HG02840 (cell line): ENCODE data around the gene TRIOBP.

Experiments
- ATAC-seq: cut with Tn5 transposase; IDR thresholded peaks from one replicate; pipeline ENCODE4 v1.9.1; 2021; ENCODE audit warnings: mild to moderate bottlenecking, moderate library complexity, moderate number of reproducible peaks; ENCODE audit not compliant: unreplicated experiment, low FRiP score

The TRIOBP gene

DNA sequence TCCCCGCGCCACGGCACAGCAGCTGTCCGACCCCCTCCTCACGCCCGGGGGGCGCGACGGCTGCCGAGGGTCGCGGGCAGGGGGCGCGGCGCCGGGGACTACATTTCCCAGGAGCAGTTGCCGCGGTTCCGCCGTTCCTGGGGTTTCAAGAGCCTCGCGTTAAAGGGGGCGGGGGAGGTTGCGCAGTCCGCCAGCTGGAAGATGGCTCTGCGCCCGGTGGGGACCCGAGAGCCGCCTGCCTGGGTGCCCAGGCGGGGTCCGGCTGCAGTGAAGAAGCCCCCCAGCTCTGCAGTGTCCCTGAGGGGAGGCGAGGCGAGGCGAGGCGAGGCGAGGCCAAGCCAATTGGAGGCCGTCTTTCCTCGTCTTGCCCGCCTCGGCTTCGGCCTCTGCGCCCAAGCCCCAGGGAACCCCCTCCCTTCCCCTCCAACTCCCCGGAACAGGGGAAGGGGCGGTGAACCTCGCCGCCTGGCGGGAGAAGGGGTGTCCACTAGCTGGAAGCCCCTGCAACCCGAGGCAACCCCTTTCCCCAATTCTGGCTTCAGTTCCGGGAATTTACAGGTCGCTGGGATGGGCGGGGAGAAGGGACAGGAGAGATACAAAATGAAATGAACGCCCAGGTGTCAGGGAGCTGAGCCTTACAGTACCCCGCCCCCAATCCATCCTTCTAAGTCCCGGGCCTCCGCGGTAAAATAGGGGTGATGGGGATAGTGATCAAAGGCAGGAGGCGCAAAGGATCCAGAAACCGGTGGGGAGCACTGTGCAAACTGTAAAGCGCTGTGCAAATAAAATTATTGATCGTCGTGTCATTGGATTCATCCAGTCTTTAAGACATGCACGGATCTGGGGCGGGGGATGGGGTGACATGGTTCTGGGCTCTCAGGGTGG lies 105.7 kb downstream of the TRIOBP start:
- no peak for ATAC-seq

DNA sequence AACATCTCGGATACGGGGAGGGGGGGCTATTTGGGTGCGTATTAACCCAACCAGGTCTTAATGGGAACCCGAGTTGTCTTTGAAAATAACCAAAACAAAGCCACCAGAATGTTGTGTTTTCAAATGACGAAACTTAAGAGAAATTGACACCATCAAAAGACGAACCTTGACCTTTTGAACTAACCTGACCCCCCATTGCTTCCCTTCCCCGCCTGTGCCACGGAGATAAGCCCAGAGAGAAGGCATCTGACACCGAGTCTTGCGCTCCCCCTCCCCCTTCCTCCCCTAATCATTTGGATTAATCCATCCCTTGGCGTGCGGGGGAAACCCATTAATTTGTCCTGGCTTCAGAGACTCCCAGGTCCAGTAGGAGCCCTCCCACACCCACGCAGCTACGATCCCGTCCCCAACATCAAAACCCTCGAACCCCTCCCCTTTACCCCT lies 106.4 kb downstream of the TRIOBP start:
- ATAC-seq = no peak

DNA sequence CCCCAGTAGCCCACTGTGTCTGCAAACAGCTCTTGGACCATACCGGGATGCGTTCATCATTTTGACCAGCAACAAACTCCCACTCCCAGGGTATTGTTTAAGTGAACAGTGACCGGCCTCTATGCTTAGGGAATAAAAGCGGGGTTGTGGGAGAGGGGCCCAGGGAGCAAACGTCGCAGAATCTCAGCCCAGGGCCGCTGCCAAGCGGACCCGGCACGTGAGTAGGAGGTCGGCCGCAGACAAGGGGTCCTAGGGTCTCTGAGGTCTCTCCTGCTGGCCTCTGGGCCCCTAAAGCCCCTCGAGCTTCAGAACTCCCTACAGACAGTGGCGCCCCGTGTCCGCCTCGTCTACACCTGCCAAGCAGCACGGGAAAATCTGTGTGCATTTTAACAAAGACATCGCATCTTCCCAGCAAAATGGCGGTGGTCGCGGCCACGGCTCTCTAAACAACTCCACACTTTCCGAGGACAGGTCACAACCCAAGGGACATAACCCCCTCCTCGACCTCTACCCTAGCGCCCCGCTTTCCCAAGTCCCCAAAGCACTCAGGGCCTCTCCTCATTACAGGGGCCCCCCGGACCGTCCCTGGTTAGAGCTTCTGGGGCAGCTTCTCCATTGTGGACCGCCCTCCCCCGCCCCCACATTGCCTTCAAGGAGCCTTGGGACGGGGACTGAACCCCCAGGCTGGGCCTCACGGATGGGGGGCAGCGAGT lies 106.9 kb downstream of the TRIOBP start:
- no peak for ATAC-seq

DNA sequence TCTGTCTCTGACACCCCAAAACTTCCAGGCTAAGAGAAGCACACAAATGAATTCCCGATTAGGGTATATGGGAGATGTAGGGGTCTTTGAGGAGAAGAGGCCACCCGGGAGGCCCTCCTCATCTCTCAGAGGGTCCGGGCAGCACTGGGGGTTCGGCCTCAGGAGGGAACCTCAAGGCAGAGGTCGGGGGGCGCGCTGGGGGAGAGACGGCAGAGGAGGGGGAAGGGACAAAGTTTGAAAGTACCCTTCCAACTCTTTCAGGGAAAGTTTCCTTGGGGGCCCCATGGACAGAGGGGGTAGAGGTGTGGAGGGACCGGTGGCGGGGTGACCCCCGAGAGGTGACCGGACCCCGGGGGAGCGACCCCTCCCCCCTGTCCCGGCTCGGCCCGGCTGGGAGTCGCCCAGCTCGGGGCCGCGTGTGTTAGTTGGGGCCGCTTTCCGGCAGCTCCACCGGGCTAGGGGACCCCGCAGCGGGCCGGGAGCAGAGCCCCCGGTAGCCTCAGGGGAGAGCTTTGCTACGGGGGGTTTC lies 107.6 kb downstream of the TRIOBP start:
- ATAC-seq = no peak

DNA sequence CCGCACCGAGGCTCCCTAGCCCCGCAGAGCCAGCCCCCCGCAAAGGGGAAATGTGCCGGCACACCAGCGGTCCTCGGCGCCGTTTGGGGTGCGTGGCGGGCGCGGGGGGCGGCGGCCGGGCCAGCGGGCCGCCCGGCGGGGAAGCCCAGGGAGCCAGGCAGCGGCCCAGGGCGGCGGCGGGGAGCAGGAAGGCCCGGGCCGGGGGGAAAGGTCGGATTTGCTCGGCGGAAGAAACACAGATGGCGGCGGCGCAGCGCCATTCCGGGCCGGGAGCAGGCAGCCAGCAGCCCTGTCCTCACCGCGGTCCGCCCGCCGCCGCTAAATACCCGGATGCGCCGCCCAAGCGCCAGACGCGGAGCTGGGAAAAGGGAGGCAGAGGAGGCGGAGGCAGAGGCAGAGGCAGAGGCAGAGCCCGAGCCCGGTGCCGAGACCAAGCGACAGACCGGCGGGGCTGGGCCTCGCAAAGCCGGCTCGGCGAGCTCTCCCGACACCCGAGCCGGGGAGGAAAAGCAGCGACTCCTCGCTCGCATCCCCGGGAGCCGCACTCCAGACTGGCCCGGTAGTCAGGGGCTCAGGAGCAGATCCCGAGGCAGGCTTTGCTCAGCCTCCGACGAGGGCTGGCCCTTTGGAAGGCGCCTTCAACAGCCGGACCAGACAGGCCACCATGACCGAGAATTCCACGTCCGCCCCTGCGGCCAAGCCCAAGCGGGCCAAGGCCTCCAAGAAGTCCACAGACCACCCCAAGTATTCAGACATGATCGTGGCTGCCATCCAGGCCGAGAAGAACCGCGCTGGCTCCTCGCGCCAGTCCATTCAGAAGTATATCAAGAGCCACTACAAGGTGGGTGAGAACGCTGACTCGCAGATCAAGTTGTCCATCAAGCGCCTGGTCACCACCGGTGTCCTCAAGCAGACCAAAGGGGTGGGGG lies 108.3 kb downstream of the TRIOBP start:
- ATAC-seq = no peak

DNA sequence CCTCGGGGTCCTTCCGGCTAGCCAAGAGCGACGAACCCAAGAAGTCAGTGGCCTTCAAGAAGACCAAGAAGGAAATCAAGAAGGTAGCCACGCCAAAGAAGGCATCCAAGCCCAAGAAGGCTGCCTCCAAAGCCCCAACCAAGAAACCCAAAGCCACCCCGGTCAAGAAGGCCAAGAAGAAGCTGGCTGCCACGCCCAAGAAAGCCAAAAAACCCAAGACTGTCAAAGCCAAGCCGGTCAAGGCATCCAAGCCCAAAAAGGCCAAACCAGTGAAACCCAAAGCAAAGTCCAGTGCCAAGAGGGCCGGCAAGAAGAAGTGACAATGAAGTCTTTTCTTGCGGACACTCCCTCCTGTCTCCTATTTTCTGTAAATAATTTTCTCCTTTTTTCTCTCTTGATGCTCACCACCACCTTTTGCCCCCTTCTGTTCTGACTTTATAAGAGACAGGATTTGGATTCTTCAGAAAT lies 109.0 kb downstream of the TRIOBP start:
- no peak for ATAC-seq

DNA sequence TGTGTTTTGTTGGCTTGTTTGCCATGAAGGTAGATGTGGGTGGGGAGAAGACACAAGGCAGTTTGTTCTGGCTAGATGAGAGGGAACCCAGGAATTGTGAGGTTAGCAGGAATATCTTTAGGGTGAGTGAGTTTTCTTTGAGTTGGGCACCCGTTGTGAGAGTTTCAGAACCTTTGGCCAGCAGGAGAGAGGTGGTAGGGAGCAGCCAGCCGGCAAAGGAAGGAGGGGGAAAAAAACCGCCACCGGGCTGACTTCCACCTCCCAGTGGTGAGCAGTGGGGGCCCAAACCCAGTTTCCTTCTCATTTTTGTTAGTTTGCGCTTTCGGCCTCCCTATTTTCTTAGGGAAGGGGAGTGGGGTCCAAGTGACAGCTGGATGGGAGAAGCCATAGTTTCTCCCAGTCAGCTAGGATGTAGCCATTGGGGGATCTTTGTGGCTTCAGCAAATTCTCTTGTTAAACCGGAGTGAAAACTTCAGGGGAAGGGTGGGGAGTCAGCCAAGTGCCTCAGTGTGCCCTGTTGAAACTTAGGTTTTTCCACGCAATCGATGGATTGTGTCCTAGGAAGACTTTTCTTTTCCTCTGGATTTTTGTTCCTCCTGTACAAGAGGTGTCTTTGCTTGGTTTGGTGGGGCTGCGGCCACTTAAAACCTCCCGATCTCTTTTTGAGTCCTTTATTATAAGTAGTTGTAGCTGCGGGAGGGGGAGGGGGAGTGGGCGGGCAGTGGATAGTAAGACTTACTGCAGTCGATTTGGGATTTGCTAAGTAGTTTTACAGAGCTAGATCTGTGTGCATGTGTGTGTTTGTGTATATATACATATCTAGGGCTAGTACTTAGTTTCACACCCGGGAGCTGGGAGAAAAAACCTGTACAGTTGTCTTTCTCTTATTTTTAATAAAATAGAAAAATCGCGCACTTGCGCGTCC lies 109.8 kb downstream of the TRIOBP start:
- no peak for ATAC-seq

DNA sequence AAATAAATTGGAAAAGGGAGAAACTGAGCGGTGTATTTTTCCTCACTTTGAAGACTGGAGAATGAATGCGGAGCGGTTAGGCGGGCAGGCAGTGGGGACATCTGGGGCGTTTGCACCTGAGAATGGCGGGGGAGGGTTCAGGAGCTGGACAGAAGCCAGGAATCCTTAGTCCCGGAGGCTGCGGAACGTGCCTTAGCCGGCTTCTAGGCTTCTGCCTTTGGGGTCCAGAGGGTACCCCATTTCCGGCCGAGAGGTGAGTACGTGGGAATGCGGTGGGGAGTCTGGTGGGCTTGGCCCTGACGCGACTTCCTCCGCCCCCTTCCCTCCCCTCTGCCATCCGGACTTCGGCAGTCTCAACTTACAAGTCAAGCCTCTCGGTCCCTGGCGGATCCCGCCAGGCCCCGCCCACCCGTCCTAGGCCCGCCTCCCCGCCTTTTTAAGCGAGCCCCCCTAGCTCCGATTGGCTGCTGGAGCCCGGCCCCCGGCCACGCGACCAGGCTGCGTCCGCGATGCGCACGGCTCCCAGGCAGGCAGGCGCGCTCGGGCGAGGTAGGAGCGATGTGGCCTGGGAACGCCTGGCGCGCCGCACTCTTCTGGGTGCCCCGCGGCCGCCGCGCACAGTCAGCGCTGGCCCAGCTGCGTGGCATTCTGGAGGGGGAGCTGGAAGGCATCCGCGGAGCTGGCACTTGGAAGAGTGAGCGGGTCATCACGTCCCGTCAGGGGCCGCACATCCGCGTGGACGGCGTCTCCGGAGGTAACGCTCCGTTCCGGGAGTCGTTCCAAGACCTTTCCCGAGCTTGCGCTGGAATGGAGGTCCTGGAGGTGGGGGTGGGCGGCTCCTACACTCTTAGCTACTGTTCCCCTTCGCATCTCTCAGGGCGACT lies 110.8 kb downstream of the TRIOBP start, which contains the start of gene GCAT:
TSS of gene GCAT (plus strand) at position 525 of the 884 bp plus-strand sequence. CDS start at position 559, 34 bp downstream.
- peak; percentile 77 for ATAC-seq

DNA sequence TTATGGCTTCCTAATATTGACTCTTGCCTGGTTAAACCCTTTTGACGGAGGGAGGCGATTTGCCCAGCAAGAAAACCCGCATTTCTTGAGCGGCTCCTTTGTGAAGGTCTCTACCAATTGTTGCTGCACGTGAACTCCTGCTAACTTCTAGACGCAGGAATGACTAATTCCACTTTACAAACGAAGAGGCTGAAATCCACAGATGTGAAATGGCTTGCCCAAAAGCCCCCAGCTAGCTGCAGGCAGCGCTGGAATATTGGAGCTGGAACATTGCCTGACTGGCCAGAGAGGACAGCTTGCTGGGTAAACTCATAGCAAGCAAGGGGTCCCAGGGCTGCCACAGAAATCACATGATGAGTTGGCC lies 111.4 kb downstream of the TRIOBP start:
- no peak for ATAC-seq

DNA sequence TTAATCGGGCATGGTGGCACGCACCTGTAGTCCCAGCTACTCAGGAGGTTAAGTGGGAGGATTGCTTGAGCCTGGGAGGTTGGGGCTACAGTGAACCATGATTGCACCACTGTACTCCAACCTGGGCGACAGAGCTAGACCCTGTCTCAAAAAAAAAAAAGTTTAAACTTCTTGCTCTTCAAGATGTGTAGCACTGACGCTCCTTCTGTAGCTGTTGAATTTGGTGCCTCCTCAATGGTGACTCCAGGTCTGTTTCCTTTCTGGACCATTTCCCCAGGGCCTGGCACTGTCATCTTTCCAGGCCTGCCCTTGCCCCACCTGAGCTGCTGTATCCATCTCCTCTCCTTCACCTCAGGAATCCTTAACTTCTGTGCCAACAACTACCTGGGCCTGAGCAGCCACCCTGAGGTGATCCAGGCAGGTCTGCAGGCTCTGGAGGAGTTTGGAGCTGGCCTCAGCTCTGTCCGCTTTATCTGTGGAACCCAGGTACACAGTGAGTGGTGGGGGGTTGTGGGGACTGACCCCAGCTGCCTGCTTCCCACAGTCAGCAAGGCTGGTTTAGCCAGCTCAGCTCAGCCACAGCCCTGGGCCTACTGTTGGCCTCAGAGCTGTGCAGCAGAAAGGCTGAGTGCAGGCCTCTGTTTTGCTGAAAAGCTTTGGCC lies 113.0 kb downstream of the TRIOBP start:
- no peak for ATAC-seq

DNA sequence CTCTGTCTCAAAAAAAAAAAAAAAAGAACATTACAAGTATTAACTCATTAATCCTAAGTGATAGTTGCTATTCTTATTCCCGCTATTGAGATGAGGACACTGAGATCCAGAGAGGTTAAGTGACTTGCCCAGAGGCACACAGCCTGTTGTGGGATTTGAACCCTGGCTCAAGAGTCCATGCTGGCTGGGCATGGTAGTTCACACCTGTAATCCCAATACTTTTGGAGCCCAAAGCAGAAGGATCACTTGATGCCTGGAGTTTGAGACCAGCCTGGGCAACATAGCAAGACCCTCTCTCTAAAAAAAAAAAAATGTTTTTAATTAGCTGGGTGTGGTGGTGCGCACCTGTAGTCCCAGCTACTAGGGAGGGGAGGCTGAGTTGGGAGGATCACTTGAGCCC lies 115.0 kb downstream of the TRIOBP start:
- ATAC-seq = no peak

DNA sequence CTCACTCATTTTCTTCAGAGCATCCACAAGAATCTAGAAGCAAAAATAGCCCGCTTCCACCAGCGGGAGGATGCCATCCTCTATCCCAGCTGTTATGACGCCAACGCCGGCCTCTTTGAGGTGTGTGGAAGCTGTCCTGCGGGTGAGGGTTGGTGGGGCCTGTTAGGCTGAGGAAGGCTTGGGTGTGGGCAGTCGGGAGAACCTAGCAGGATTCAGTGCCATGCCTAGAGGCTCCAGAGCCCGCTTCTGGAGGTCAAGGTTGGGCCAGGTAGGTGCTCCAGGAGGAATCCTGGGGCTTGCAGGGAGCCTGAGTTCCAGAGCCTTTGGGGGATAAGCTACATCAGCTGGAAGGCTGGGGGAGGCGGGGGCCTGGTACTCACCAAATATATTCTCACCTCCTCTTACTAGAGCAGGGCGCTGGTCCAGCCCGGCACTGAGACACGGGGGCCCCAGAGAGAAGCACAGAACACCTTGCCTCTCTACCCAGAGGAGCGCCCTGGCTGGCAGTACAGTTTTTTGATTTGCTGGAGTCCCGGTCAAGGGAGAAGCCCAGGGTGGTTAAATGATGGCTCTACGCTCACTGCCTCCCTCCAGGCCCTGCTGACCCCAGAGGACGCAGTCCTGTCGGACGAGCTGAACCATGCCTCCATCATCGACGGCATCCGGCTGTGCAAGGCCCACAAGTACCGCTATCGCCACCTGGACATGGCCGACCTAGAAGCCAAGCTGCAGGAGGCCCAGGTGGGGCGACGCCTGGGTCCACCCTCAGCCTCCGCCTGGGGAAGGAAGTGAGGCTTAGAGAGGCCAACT lies 116.2 kb downstream of the TRIOBP start:
- ATAC-seq = no peak

DNA sequence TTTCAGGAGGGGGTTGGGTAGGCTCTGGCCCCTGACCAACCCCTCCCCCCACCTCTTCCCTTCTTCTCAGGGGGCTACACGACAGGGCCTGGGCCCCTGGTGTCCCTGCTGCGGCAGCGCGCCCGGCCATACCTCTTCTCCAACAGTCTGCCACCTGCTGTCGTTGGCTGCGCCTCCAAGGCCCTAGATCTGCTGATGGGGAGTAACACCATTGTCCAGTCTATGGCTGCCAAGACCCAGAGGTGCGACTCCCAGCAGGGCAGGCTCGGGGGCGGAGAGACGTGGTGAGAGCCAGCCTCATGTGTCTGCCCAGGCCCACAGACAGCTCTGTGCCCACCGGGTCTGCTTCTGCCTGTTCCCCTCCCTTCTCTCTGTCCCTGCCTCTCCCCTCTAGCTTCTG lies 118.7 kb downstream of the TRIOBP start:
- no peak for ATAC-seq

DNA sequence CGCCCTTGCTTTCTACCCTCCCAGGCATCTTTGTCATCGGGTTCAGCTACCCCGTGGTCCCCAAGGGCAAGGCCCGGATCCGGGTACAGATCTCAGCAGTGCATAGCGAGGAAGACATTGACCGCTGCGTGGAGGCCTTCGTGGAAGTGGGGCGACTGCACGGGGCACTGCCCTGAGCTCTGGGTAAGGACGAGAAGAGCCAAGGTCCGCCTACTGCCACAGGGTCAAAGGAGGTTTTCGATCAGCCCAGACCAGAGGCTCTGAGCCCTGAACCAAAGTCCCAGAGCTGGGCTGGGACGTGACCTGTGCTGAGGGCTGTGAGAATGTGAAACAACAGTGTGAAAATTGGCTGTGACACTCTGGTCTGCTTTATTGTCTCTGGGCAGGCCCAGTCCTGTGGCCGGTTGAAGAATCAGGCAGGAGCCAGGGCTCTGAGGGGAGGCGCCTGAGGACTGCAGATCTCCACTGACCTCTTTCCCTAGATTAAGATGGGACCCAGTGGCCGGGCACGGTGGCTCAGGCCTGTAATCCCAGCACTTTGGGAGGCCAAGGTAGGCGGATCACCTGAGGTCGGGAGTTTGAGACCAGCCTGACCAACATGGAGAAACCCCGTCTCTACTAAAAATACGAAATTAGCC lies 119.8 kb downstream of the TRIOBP start:
- no peak for ATAC-seq

DNA sequence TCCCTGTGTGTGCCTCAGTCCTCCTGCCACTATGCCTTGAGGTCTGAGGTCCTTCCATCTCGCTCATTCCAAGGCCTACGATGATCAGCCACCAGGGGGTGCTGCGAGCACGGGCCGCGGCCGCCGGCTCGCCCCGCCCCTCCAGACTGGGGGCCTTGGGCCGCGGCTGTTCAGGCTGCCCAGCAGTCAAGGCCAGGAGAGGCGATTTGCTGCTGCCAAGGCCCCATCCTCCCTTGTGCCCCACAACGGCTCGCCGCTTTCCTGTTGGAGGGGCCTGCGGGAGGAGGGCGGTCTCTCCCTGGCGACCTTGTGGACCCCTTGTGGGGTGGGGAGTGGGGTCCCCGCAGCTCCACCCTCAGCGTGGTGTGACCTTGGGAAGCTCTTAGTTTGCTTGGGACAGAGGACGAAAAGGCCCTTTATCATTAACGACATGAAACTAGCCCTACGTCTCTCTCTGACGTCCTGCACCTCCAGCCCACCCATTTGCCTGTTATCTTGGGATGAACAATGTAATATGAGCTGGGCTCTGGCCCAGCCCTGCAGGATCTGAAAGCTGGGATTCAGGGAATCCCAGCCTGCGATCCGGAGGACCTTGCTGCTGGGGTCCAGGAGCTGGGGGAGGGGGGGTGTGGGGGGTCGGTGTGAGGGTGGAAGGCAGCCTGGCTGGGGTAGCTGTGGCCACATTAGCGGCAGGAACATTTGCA lies 121.0 kb downstream of the TRIOBP start:
- ATAC-seq = peak; percentile 55
